ENCODE measurements around the gene SMAD3.

The SMAD3 gene

GRCh38 chr15:67116742-67117141 is 51.3 kb downstream of the SMAD3 start:
- Histone ChIP-seq H3K27ac (ENCODE audit: extremely low read depth, low read depth, low read length) (no peak overlapping the region), H3K9me3 (ENCODE audit: control insufficient read depth, insufficient read depth, low read depth, low read length) (no peaks in the 10 kb centered on the region), H3K4me1 (ENCODE audit: control insufficient read depth, insufficient read depth, low read length) (no peaks in the 10 kb centered on the region), H3K4me3 (ENCODE audit: low read depth, low read length) (no peak overlapping the region), H3K36me3 (ENCODE audit: control insufficient read depth in 2 of 2, insufficient read depth in 1 of 2, low read length in 2 of 2) (no peaks in the 10 kb centered on the region)
- ChIA-PET CTCF (interaction anchor here (0.6 to 0.7 kb wide), 3 partner anchors 91 to 171 kb away, joined by 3 read pairs; no protein-coding TSS in a partner anchor), POLR2A (no interaction called here)
- TF ChIP-seq BCL6B (tag by site-specific recombination; IDR thresholded peaks at IDR 0.05): no peak
- no peak for TF ChIP-seq ZNF341 (tag by site-specific recombination; IDR thresholded peaks at IDR 0.05; ENCODE audit: low read depth)
- TF ChIP-seq AEBP2 (tag by site-specific recombination; IDR thresholded peaks at IDR 0.05; ENCODE audit: borderline replicate concordance): no peak
- no peak for TF ChIP-seq ZNF335 (tag by site-specific recombination; conservative IDR thresholded peaks at IDR 0.05)
- no peak for TF ChIP-seq ZBTB10 (tag by site-specific recombination; IDR thresholded peaks at IDR 0.05)

- Histone ChIP-seq H3K9me3 (ENCODE audit: control insufficient read depth, insufficient read depth, low read depth, low read length) (no peaks in the 10 kb centered on the region), H3K4me3 (ENCODE audit: low read depth, low read length) (no peak overlapping the region), H3K4me1 (ENCODE audit: control insufficient read depth, insufficient read depth, low read length) (no peaks in the 10 kb centered on the region), H3K36me3 (ENCODE audit: control insufficient read depth in 2 of 2, insufficient read depth in 1 of 2, low read length in 2 of 2) (no peaks in the 10 kb centered on the region), H3K27ac (ENCODE audit: extremely low read depth, low read depth, low read length) (no peak overlapping the region)
- ChIA-PET CTCF (interaction anchor here (0.6 to 0.7 kb wide), 2 partner anchors 92 to 171 kb away, joined by 3 read pairs; no protein-coding TSS in a partner anchor), POLR2A (no interaction called here)
- TF ChIP-seq ZFHX2 (tag by site-specific recombination; conservative IDR thresholded peaks at IDR 0.05) (0 out of 2 replicates have a peak, but pooled peaks have one; percentile 17), ZNF596 (tag by site-specific recombination; IDR thresholded peaks at IDR 0.05) (no peak), EGR2 (tag by site-specific recombination; IDR thresholded peaks at IDR 0.05; ENCODE audit: low read depth) (peak; percentile 52; the same call in 1 of the 2 replicates), ZNF266 (tag by site-specific recombination; IDR thresholded peaks at IDR 0.05; ENCODE audit: low read depth) (no peak)
Observed at GRCh38 chr15:67117370-67117769, 52.0 kb downstream of the SMAD3 start.

- no peak overlapping the region for H3K27ac ChIP-seq (ENCODE audit: extremely low read depth, low read depth, low read length)
Observed at GRCh38 chr15:67118808-67119207, 53.4 kb downstream of the SMAD3 start.

More at GRCh38 chr15:67118808-67119207, 53.4 kb downstream of the SMAD3 start:
- H3K9me3 ChIP-seq (ENCODE audit: control insufficient read depth, insufficient read depth, low read depth, low read length): no peaks in the 10 kb centered on the region
- CTCF ChIA-PET: no interaction called here
- POLR2A ChIA-PET: interaction anchor here (1.0 kb wide), 1 partner anchor 9 kb away, joined by 3 read pairs; no protein-coding TSS in a partner anchor
- no peak overlapping the region for H3K4me3 ChIP-seq (ENCODE audit: low read depth, low read length)
- no peaks in the 10 kb centered on the region for H3K4me1 ChIP-seq (ENCODE audit: control insufficient read depth, insufficient read depth, low read length)
- TF ChIP-seq ZNF433 (tag by site-specific recombination; IDR thresholded peaks at IDR 0.05; ENCODE audit: low read depth): no peak
- TF ChIP-seq ZBTB17 (tag by site-specific recombination; IDR thresholded peaks at IDR 0.05): peak; percentile 78
- TF ChIP-seq KLF17 (tag by site-specific recombination; IDR thresholded peaks at IDR 0.05): no peak
- TF ChIP-seq ZNF274 (IDR thresholded peaks at IDR 0.05; ENCODE audit: low read length): no peak
- no peak for TF ChIP-seq ZNF274 (tag by site-specific recombination; IDR thresholded peaks at IDR 0.05; ENCODE audit: borderline replicate concordance)
- no peak for TF ChIP-seq ZBTB20 (tag by site-specific recombination; IDR thresholded peaks at IDR 0.05)
- no peak for TF ChIP-seq ZNF513 (tag by site-specific recombination; IDR thresholded peaks at IDR 0.05)
- no peaks in the 10 kb centered on the region for H3K36me3 ChIP-seq (ENCODE audit: control insufficient read depth in 2 of 2, insufficient read depth in 1 of 2, low read length in 2 of 2)
